ENCODE measurements around the gene AIRE.

The AIRE gene

GRCh38 chr21:44290327-44291077 lies 4.8 kb downstream of the AIRE start:
- Histone ChIP-seq H3K9ac (no peak overlapping the region), H3K36me3 (ENCODE audit: control insufficient read depth, insufficient read depth, low read length) (no peaks in the 10 kb centered on the region), H3K4me1 (no peaks in the 10 kb centered on the region), H3K27ac (no peak overlapping the region), H2AFZ (no peak overlapping the region), H3K27me3 (ENCODE audit: control insufficient read depth, insufficient read depth, low read length) (no peaks in the 10 kb centered on the region), H3K9me3 (ENCODE audit: control insufficient read depth, low read length) (no peaks in the 10 kb centered on the region), H3K4me3 (ENCODE audit: low read depth, low read length) (no peak overlapping the region), H3K79me2 (no peaks in the 10 kb centered on the region), H3K4me2 (ENCODE audit: low read length) (no peak overlapping the region)
- no peak for TF ChIP-seq CTCF (IDR thresholded peaks at IDR 0.05)

GRCh38 chr21:44291078-44291935 lies 5.6 kb downstream of the AIRE start:
- Histone ChIP-seq H3K9me3 (ENCODE audit: control insufficient read depth, low read length) (no peaks in the 10 kb centered on the region), H3K4me2 (ENCODE audit: low read length) (no peak overlapping the region), H3K9ac (no peak overlapping the region), H3K4me3 (ENCODE audit: low read depth, low read length) (no peak overlapping the region), H3K27me3 (ENCODE audit: control insufficient read depth, insufficient read depth, low read length) (no peaks in the 10 kb centered on the region), H3K27ac (no peak overlapping the region), H3K4me1 (no peaks in the 10 kb centered on the region), H2AFZ (no peak overlapping the region), H3K36me3 (ENCODE audit: control insufficient read depth, insufficient read depth, low read length) (no peaks in the 10 kb centered on the region), H3K79me2 (no peaks in the 10 kb centered on the region)
- TF ChIP-seq CTCF (IDR thresholded peaks at IDR 0.05), result no peak

- no peak for TF ChIP-seq CTCF (IDR thresholded peaks at IDR 0.05)
- H3K79me2 ChIP-seq, result no peaks in the 10 kb centered on the region
- no peak overlapping the region for H3K27ac ChIP-seq
- no peak overlapping the region for H3K4me2 ChIP-seq (ENCODE audit: low read length)
- H3K9me3 ChIP-seq (ENCODE audit: control insufficient read depth, low read length), result no peaks in the 10 kb centered on the region
- H3K4me1 ChIP-seq, result no peaks in the 10 kb centered on the region
- no peak overlapping the region for H3K9ac ChIP-seq
- H3K4me3 ChIP-seq (ENCODE audit: low read depth, low read length), result no peak overlapping the region
- no peak overlapping the region for H2AFZ ChIP-seq
- no peaks in the 10 kb centered on the region for H3K36me3 ChIP-seq (ENCODE audit: control insufficient read depth, insufficient read depth, low read length)
- H3K27me3 ChIP-seq (ENCODE audit: control insufficient read depth, insufficient read depth, low read length), result no peaks in the 10 kb centered on the region
Observed at GRCh38 chr21:44291936-44292811, 6.5 kb downstream of the AIRE start.

- H3K27ac ChIP-seq, result no peak overlapping the region
- H2AFZ ChIP-seq, result no peak overlapping the region
- H3K4me2 ChIP-seq (ENCODE audit: low read length), result no peak overlapping the region
- H3K9ac ChIP-seq, result no peak overlapping the region
- TF ChIP-seq CTCF (IDR thresholded peaks at IDR 0.05), result no peak
- no peaks in the 10 kb centered on the region for H3K79me2 ChIP-seq
- H3K9me3 ChIP-seq (ENCODE audit: control insufficient read depth, low read length), result no peaks in the 10 kb centered on the region
- no peaks in the 10 kb centered on the region for H3K27me3 ChIP-seq (ENCODE audit: control insufficient read depth, insufficient read depth, low read length)
- no peaks in the 10 kb centered on the region for H3K4me1 ChIP-seq
- H3K4me3 ChIP-seq (ENCODE audit: low read depth, low read length), result no peak overlapping the region
- no peaks in the 10 kb centered on the region for H3K36me3 ChIP-seq (ENCODE audit: control insufficient read depth, insufficient read depth, low read length)
Observed at GRCh38 chr21:44292812-44293195, 7.1 kb downstream of the AIRE start.
